Hepatocyte (in vitro differentiated cells): Measurements from ENCODE around the gene MYO1B.

Source experiments
- EZH2 ChIP-seq: fragments of 200-600 bp; sonication (generic); IDR thresholded peaks from 2 replicates; pipeline ENCODE4 v1.6.1; 2016; ENCODE audit warnings: antibody characterized with exemption, mild to moderate bottlenecking, borderline replicate concordance
- TF ChIP-seq, protein P1 (sequence below): fragments of 200-600 bp; sonication (generic); IDR thresholded peaks from 2 replicates; pipeline ENCODE4 v1.5.1; 2016; ENCODE audit warnings: antibody characterized with exemption, mild to moderate bottlenecking; ENCODE audit not compliant: poor library complexity

DNA sequence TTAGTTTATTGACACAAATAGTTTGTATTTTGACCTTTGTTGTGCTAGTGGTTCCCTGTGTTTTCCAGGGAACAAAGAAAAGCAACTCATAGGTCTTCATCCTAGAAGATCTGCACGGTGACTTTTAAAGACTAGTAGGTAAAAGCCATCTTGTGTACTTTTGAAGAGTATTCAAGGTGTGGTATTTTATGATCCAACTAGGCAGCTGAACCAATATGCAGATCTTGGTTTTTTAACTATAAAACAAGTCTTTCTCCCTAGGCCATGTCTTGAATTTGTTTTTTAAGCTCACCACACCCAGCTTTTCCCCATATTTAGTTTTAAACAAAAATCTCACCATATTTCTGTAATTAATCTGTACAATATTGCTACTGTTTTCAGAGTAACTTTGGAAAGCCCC is 30.0 kb upstream of the MYO1B start:
- TF ChIP-seq, protein P1, sequence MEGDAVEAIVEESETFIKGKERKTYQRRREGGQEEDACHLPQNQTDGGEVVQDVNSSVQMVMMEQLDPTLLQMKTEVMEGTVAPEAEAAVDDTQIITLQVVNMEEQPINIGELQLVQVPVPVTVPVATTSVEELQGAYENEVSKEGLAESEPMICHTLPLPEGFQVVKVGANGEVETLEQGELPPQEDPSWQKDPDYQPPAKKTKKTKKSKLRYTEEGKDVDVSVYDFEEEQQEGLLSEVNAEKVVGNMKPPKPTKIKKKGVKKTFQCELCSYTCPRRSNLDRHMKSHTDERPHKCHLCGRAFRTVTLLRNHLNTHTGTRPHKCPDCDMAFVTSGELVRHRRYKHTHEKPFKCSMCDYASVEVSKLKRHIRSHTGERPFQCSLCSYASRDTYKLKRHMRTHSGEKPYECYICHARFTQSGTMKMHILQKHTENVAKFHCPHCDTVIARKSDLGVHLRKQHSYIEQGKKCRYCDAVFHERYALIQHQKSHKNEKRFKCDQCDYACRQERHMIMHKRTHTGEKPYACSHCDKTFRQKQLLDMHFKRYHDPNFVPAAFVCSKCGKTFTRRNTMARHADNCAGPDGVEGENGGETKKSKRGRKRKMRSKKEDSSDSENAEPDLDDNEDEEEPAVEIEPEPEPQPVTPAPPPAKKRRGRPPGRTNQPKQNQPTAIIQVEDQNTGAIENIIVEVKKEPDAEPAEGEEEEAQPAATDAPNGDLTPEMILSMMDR = no peak
- no peak for TF ChIP-seq EZH2
